ENCODE measurements around the gene RORB.

DNA sequence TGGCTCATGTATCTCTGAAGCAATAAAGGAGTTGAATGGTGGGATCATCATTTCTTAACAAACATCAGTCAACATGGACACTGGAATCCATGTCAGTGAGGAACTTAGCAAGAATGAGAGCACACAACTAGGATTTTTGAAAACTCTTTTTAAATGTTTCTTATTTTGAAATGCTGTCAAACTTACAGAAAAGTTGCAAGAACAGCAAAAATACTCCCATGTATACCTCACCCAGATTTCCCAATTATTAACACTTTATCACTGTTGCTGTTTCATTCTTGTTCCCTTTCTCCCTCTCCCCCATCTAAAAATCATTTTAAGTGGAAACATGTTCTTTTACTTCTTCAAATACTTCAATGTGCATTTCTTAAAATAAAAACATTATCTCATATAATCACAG, 65.5 kb downstream of the RORB start:
- TF ChIP-seq, protein P1, sequence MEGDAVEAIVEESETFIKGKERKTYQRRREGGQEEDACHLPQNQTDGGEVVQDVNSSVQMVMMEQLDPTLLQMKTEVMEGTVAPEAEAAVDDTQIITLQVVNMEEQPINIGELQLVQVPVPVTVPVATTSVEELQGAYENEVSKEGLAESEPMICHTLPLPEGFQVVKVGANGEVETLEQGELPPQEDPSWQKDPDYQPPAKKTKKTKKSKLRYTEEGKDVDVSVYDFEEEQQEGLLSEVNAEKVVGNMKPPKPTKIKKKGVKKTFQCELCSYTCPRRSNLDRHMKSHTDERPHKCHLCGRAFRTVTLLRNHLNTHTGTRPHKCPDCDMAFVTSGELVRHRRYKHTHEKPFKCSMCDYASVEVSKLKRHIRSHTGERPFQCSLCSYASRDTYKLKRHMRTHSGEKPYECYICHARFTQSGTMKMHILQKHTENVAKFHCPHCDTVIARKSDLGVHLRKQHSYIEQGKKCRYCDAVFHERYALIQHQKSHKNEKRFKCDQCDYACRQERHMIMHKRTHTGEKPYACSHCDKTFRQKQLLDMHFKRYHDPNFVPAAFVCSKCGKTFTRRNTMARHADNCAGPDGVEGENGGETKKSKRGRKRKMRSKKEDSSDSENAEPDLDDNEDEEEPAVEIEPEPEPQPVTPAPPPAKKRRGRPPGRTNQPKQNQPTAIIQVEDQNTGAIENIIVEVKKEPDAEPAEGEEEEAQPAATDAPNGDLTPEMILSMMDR (IDR thresholded peaks at IDR 0.05) = no peak
- TF ChIP-seq POLR2A (IDR thresholded peaks at IDR 0.05) = no peak

Data from Peyer's patch (tissue), 4 donors.